Lung (tissue), 12 donors: ENCODE results near the gene MRAP2. TPM values are rescaled to one million over a fixed set of nuclear protein-coding genes. Genes with fewer than 3 reads are reported as not detected.

Source experiments
- ATAC-seq: fragments of 200-7000 bp; cut with Tn5 transposase; one replicate; pipeline ENCODE4 v1.9.1; 2020; ENCODE audit warnings: moderate number of reproducible peaks; ENCODE audit not compliant: insufficient read depth, low FRiP score
- DNase-seq, 3 donors: peaks; one replicate each; pipeline ENCODE4 v3.0.0-alpha.2; 2013 to 2017
- H3K27ac ChIP-seq, 2 donors: one replicate each; pipeline ENCODE4 v1.5.1; 2013; ENCODE audit warnings: mild to moderate bottlenecking in 2 of 2, moderate library complexity in 2 of 2, control low read depth in 1 of 2, inconsistent platforms in 1 of 2, low read depth in 1 of 2, low read length in 1 of 2
- H3K27me3 ChIP-seq, 3 donors: one replicate each; pipeline ENCODE4 v1.5.1; 2013; ENCODE audit warnings: low read length in 2 of 3; ENCODE audit not compliant: control insufficient read depth in 3 of 3, insufficient read depth in 3 of 3
- H3K36me3 ChIP-seq, 4 donors: one replicate each; pipeline ENCODE4 v1.5.1; 2013; ENCODE audit warnings: low read length in 4 of 4, mild to moderate bottlenecking in 1 of 4, moderate library complexity in 1 of 4; ENCODE audit not compliant: control insufficient read depth in 4 of 4, insufficient read depth in 4 of 4
- H3K4me1 ChIP-seq, 5 donors: one replicate each; pipeline ENCODE4 v1.5.1; 2013; ENCODE audit warnings: low read length in 5 of 5, mild to moderate bottlenecking in 2 of 5, moderate library complexity in 1 of 5; ENCODE audit not compliant: control insufficient read depth in 5 of 5, insufficient read depth in 5 of 5
- H3K4me3 ChIP-seq: one replicate; pipeline ENCODE4 v1.5.1; 2013; ENCODE audit warnings: mild to moderate bottlenecking, control low read depth, moderate library complexity
- H3K9ac ChIP-seq, 2 donors: one replicate each; pipeline ENCODE4 v1.5.1; 2013; ENCODE audit warnings: low read length in 2 of 2, control low read depth in 1 of 2; ENCODE audit not compliant: insufficient read depth in 1 of 2
- H3K9me3 ChIP-seq, 4 donors: one replicate each; pipeline ENCODE4 v1.5.1; 2013; ENCODE audit warnings: low read length in 3 of 4, mild to moderate bottlenecking in 1 of 4, moderate library complexity in 1 of 4; ENCODE audit not compliant: control insufficient read depth in 4 of 4, insufficient read depth in 3 of 4
- CTCF ChIP-seq: IDR thresholded peaks from 2 replicates; pipeline ENCODE4 v1.5.1; 2012; ENCODE audit warnings: mild to moderate bottlenecking; ENCODE audit errors: control extremely low read depth, extremely low read depth
- WGBS, 2 donors: extraction: QIAGEN DNeasy Blood & Tissue Kit; methylation state at CpG; one replicate each; pipeline ENCODE4 v1.1.7; 2013; 5-methylcytosine and 5-hydroxymethylcytosine counted together
- polyA plus RNA-seq, 2 donors: library from polyadenylated mRNA; stranded (reverse); fragments of 200-250 nt; gene quantifications; one replicate each; pipeline ENCODE4 v1.2.1, GENCODE V29; 2013
- total RNA-seq, 2 donors: library from RNA; depleted of rRNA in 1 of 2; stranded (reverse); fragments of >200 nt in 1 of 2; gene quantifications; one replicate each; pipeline ENCODE4 v1.2.1, GENCODE V29; 2014 to 2021
- donor health status: control.
- donor health status: control.
- donor health status: Bipolar disorder and iron deficiency.
- donor health status: healthy.
- donor health status: DM: yes; HTN: yes; CAD: no.

The MRAP2 gene
- total and polyA plus RNA-seq, 4 donors, result 0.34 to 4.2 (median 1.3) TPM

DNA sequence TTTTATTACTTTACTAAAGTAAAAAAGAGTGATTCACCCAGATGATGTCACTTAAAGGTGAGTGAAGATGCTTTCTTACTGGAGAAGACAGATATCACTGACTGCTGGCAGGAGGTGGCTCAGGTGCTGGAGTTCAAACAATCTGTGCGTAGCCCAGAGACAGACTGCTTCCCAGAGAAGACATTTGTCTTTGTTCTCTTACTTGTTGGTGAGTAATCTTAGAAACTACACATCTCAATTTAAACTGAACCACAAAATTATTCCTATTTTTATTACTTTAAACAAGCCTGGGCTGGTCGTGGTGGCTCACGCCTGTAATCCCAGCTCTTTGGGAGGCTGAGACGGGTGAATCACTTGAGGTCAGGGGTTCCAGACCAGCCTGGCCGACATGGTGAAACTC lies 101.7 kb downstream of the MRAP2 start:
- 96 to 97% methylated on average over 5 of the region's 5 CpGs for WGBS, 2 donors
- no peak for DNase-seq
- Histone ChIP-seq H3K27ac (no peak overlapping the region), H3K27me3 (no peaks in the 10 kb centered on the region), H3K9me3 (peaks cover 0 to 6% (median 2%) of the 10 kb centered on the region in 4 donors), H3K36me3 (peaks cover 2 to 8% (median 4%) of the 10 kb centered on the region in 4 donors), H3K4me1 (no peaks in the 10 kb centered on the region), H3K4me3 (no peak overlapping the region), H3K9ac (no peak overlapping the region)
- ATAC-seq, result no peak
- TF ChIP-seq CTCF, result no peak

GRCh38 chr6:84136364-84137050 lies 102.9 kb downstream of the MRAP2 start:
- H3K27ac ChIP-seq, result no peak overlapping the region
- H3K27me3 ChIP-seq, result no peaks in the 10 kb centered on the region
- no peaks in the 10 kb centered on the region for H3K4me1 ChIP-seq
- H3K36me3 ChIP-seq, result peaks cover 2 to 8% (median 6%) of the 10 kb centered on the region in 4 donors
- H3K9me3 ChIP-seq, result peaks cover 0 to 6% (median 2%) of the 10 kb centered on the region in 4 donors
- H3K9ac ChIP-seq, result no peak overlapping the region
- 94 to 96% methylated on average over 4 of the region's 4 CpGs for WGBS, 2 donors
- no peak for ATAC-seq
- DNase-seq, result no peak
- no peak overlapping the region for H3K4me3 ChIP-seq
- no peak for TF ChIP-seq CTCF

DNA sequence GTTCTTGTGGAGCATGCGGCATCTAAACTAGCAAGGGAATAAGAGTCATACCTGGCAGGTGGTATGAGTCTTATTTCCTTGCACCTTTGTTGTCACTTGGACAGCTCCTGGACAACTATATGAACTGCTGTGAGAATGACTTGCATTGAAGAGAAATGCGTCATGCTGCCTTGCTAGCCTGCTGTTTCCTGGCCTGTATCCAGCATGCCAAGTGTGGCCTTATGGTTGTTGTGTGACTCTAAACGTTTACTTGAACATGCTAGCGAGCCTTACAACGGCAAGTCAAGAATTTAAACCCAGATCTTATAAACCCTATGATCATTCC lies 103.4 kb downstream of the MRAP2 start:
- DNase-seq, result peak in 2 of 3 donors; percentile 5 to 54
- peaks cover 0 to 6% (median 2%) of the 10 kb centered on the region in 4 donors for H3K9me3 ChIP-seq
- H3K36me3 ChIP-seq, result peaks cover 2 to 8% (median 7%) of the 10 kb centered on the region in 4 donors
- H3K27me3 ChIP-seq, result no peaks in the 10 kb centered on the region
- H3K27ac ChIP-seq, result no peak overlapping the region
- H3K4me1 ChIP-seq, result no peaks in the 10 kb centered on the region
- H3K4me3 ChIP-seq, result no peak overlapping the region
- no peak for TF ChIP-seq CTCF
- no peak overlapping the region for H3K9ac ChIP-seq
- ATAC-seq, result no peak
- 84 to 86% methylated on average over 5 of the region's 5 CpGs for WGBS, 2 donors
